Esophagus muscularis mucosa (tissue), 4 donors: ENCODE measurements around the gene USP5.
"Not testable (repeated sequence)": the region's sequence is repeated elsewhere in the genome, so short reads cannot be mapped to it uniquely, and the experiment has no call there.

ENCODE experiments used
- EP300 ChIP-seq: sonication (generic); formaldehyde crosslinking; IDR thresholded peaks from one replicate; pipeline ENCODE4 v1.6.1; 2017; ENCODE audit warnings: antibody characterized with exemption
- POLR2A ChIP-seq: fragments of 450-650 bp; IDR thresholded peaks from one replicate; pipeline ENCODE4 v1.6.1; 2017; ENCODE audit warnings: antibody characterized with exemption, moderate library complexity, mild to moderate bottlenecking, low read depth
- POLR2AphosphoS5 ChIP-seq, 2 donors: sonication (generic); formaldehyde crosslinking; IDR thresholded peaks; one replicate each; pipeline ENCODE4 v1.6.1; 2017; ENCODE audit warnings: antibody characterized with exemption in 2 of 2
- TF ChIP-seq, protein P1 (sequence below), 3 experiments: fragments of 200-600 bp in 2 of 3; fragments of 450-650 bp in 1 of 3; sonication (generic) in 2 of 3; IDR thresholded peaks; one replicate each; pipeline ENCODE4 v1.5.1; 2017 to 2019; ENCODE audit warnings: antibody characterized with exemption in 3 of 3, mild to moderate bottlenecking in 2 of 3, moderate library complexity in 1 of 3

DNA sequence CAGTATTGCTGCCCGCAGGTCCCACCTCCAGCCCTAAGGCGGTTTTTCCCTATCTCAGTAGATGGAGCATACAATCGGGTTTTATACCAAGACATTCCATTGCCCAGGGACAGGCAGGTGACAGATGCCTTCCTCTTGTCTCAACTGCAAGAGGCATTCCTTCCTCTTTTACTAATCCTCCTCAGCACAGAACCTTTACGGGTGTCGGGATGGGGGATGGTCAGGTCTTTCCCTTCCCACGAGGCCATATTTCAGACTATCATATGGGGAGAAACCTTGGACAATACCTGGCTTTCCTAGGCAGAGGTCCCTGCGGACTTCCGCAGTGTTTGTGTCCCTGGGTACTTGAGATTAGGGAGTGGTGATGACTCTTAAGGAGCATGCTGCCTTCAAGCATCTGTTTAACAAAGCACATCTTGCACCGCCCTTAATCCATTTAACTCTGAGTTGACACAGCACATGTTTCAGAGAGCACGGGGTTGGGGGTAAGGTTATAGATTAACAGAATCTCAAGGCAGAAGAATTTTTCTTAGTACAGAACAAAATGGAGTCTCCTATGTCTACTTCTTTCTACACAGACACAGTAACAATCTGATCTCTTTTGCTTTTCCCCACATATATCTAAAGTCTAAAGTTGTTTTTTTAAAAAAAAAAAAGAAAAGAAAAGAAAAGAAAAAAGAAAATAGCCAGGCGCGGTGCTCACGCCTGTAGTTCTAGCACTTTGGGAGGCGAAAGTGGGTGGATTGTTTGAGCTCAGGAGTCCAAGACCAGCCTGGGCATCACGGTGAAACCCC, 34.5 kb downstream of the USP5 start:
- TF ChIP-seq, protein P1, sequence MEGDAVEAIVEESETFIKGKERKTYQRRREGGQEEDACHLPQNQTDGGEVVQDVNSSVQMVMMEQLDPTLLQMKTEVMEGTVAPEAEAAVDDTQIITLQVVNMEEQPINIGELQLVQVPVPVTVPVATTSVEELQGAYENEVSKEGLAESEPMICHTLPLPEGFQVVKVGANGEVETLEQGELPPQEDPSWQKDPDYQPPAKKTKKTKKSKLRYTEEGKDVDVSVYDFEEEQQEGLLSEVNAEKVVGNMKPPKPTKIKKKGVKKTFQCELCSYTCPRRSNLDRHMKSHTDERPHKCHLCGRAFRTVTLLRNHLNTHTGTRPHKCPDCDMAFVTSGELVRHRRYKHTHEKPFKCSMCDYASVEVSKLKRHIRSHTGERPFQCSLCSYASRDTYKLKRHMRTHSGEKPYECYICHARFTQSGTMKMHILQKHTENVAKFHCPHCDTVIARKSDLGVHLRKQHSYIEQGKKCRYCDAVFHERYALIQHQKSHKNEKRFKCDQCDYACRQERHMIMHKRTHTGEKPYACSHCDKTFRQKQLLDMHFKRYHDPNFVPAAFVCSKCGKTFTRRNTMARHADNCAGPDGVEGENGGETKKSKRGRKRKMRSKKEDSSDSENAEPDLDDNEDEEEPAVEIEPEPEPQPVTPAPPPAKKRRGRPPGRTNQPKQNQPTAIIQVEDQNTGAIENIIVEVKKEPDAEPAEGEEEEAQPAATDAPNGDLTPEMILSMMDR (IDR thresholded peaks at IDR 0.05), result not testable (repeated sequence)
- not testable (repeated sequence) for TF ChIP-seq POLR2AphosphoS5 (IDR thresholded peaks at IDR 0.05); EP300; POLR2A
